ENCODE data around the gene L3MBTL1. TPM values are rescaled to one million over a fixed set of nuclear protein-coding genes. Genes with fewer than 3 reads are reported as not detected.
"Not testable (repeated sequence)": the region's sequence is repeated elsewhere in the genome, so short reads cannot be mapped to it uniquely, and the experiment has no call there.

Gene L3MBTL1
- polyA plus RNA-seq, 10 donors = 3.8 to 12.2 (median 6.3) TPM

- no peak for DNase-seq
These were observed 79.1 kb downstream of the L3MBTL1 start for GRCh38 chr20:43586641-43587040.

- DNase-seq = not testable (repeated sequence)
These were observed 81.0 kb downstream of the L3MBTL1 start for GRCh38 chr20:43588526-43588925.

- DNase-seq = no peak
These were observed 82.5 kb downstream of the L3MBTL1 start for GRCh38 chr20:43590036-43590391.

GRCh38 chr20:43590392-43591303 lies 83.2 kb downstream of the L3MBTL1 start, which contains the start of gene IFT52:
Gene IFT52, plus strand, starts transcription at chr20:43590937. Its CDS starts 3,762 bp downstream, at chr20:43594699.
- DNase-seq = peak; percentile 92 to 98 (median 96)

Other genes with a start within 250 kb of the L3MBTL1 start
- 100 to 1,000 TPM; 125 to 206 (median 155) TPM for gene SRSF6, start 49.8 kb upstream of the L3MBTL1 start, polyA plus RNA-seq (ENCODE audit: insufficient read length in 10 of 10)
- gene SGK2, start 51.3 kb downstream of the L3MBTL1 start, polyA plus RNA-seq (ENCODE audit: insufficient read length in 10 of 10) = 1 to 10 TPM in 4 of 10 donors, under 1 TPM in 6; 0.26 to 3.5 (median 0.85) TPM
- gene IFT52, start 83.2 kb downstream of the L3MBTL1 start, polyA plus RNA-seq (ENCODE audit: insufficient read length in 10 of 10) = 10 to 100 TPM; 24.9 to 40.1 (median 29.5) TPM
- 10 to 100 TPM; 10.8 to 26.4 (median 16.0) TPM for gene MYBL2, start 159.4 kb downstream of the L3MBTL1 start, polyA plus RNA-seq (ENCODE audit: insufficient read length in 10 of 10)
- gene GTSF1L, start 219.3 kb downstream of the L3MBTL1 start, polyA plus RNA-seq (ENCODE audit: insufficient read length in 10 of 10) = not detected